ENCODE data around the gene ATXN1.

ATXN1 gene

GRCh38 chr6:16322666-16323312, 438.5 kb downstream of the ATXN1 start (continued):
- TF ChIP-seq KLF10 (tag by site-specific recombination; IDR thresholded peaks at IDR 0.05) (0 out of 2 replicates have a peak, but pooled peaks have one; percentile 17), GLI4 (tag by site-specific recombination; IDR thresholded peaks at IDR 0.05) (no peak), ZNF26 (tag by site-specific recombination; IDR thresholded peaks at IDR 0.05) (no peak), KLF17 (tag by site-specific recombination; IDR thresholded peaks at IDR 0.05) (no peak), ZSCAN4 (tag by site-specific recombination; IDR thresholded peaks at IDR 0.05) (no peak), ZNF548 (tag by site-specific recombination; IDR thresholded peaks at IDR 0.05) (no peak), ZBTB11 (tag by site-specific recombination; conservative IDR thresholded peaks at IDR 0.05; ENCODE audit: low read depth) (no peak), GLIS2 (tag by site-specific recombination; IDR thresholded peaks at IDR 0.05) (no peak), GLI2 (tag by site-specific recombination; IDR thresholded peaks at IDR 0.05; ENCODE audit: borderline replicate concordance, low read depth) (no peak), ZNF530 (tag by site-specific recombination; IDR thresholded peaks at IDR 0.05; ENCODE audit: low read depth) (no peak), PBX3 (CRISPR knock-in tag; IDR thresholded peaks at IDR 0.05) (no peak), ZNF394 (tag by site-specific recombination; IDR thresholded peaks at IDR 0.05; ENCODE audit: borderline replicate concordance) (peak; percentile 37; the same call in 1 of the 2 replicates), ZNF48 (tag by site-specific recombination; IDR thresholded peaks at IDR 0.05) (no peak), ZNF350 (tag by site-specific recombination; IDR thresholded peaks at IDR 0.05) (no peak), ZNF624 (tag by site-specific recombination; IDR thresholded peaks at IDR 0.05) (no peak), ZNF837 (tag by site-specific recombination; IDR thresholded peaks at IDR 0.05) (no peak), ZNF585B (tag by site-specific recombination; IDR thresholded peaks at IDR 0.05) (no peak), ZNF449 (tag by site-specific recombination; IDR thresholded peaks at IDR 0.05) (peak; percentile 78), KLF7 (tag by site-specific recombination; IDR thresholded peaks at IDR 0.05; ENCODE audit: borderline replicate concordance) (no peak), ZNF133 (tag by site-specific recombination; IDR thresholded peaks at IDR 0.05) (no peak), SP7 (tag by site-specific recombination; IDR thresholded peaks at IDR 0.05) (no peak; the same call in none of the 2 replicates), ZNF510 (tag by site-specific recombination; IDR thresholded peaks at IDR 0.05; ENCODE audit: insufficient replicate concordance) (no peak), ZNF513 (tag by site-specific recombination; IDR thresholded peaks at IDR 0.05) (no peak)
